Measurements from ENCODE around the gene PODXL. TPM values are rescaled to one million over a fixed set of nuclear protein-coding genes. Genes with fewer than 3 reads are reported as not detected.

Gene PODXL
- polyA plus RNA-seq, 1 donor (not counting 4 experiments of a cell fraction or from before 2014, with no cell fraction given), result 0.08 TPM

GRCh38 chr7:131502810-131503508, 53.5 kb downstream of the PODXL start:
- no peak for FAIRE-seq
- Histone ChIP-seq H3K9me1 (ENCODE audit: control insufficient read depth, extremely low read depth, insufficient read depth, low read length) (no peaks in the 10 kb centered on the region), H4K20me1 (ENCODE audit: control insufficient read depth, extremely low read depth, insufficient read depth, low read length) (no peaks in the 10 kb centered on the region)

GRCh38 chr7:131501930-131502685, 54.3 kb downstream of the PODXL start:
- H3K4me2 ChIP-seq (ENCODE audit: control insufficient read depth, extremely low read depth, insufficient read depth, low read depth, low read length), result no peak overlapping the region

More at GRCh38 chr7:131502810-131503508, 53.5 kb downstream of the PODXL start:
- no peaks in the 10 kb centered on the region for H3K79me2 ChIP-seq (ENCODE audit: control insufficient read depth, insufficient read depth, low read length)
- no peak overlapping the region for H3K9ac ChIP-seq (ENCODE audit: control insufficient read depth, extremely low read depth, insufficient read depth, low read length)
- no peak overlapping the region for H3K27ac ChIP-seq (ENCODE audit: control insufficient read depth, insufficient read depth, low read length)
- dilution Hi-C loops (cut with MboI; ENCODE audit: extremely low pct_ligation_motif_present, low sequenced_read_pairs), result no loop called here
- H3K4me3 ChIP-seq (ENCODE audit: control insufficient read depth in 2 of 3, extremely low read depth in 1 of 3, insufficient read depth in 2 of 3, low read depth in 1 of 3, low read length in 3 of 3), result no peak overlapping the region
- peaks cover 0 to 5% of the 10 kb centered on the region in 2 experiments for H3K36me3 ChIP-seq (ENCODE audit: control insufficient read depth in 2 of 2, extremely low read depth in 1 of 2, insufficient read depth in 2 of 2, low read length in 2 of 2)
- H3K9me3 ChIP-seq (ENCODE audit: control insufficient read depth, low read depth, low read length), result no peaks in the 10 kb centered on the region
- peaks cover 6% of the 10 kb centered on the region for H3K27me3 ChIP-seq (ENCODE audit: control insufficient read depth, extremely low read depth, insufficient read depth, low read length)
- TF ChIP-seq EZH2 (IDR thresholded peaks at IDR 0.05; ENCODE audit: low read length) (no peak), CTCF (optimal IDR thresholded peaks at IDR 0.05 in 1 of 3, IDR thresholded peaks at IDR 0.05 in 1 of 3, conservative IDR thresholded peaks at IDR 0.05 in 1 of 3; ENCODE audit: extremely low read depth in 1 of 3, insufficient read depth in 2 of 3, low read length in 3 of 3) (no peak)
- H2AFZ ChIP-seq (ENCODE audit: control insufficient read depth, low read length), result no peak overlapping the region
- no peak for DNase-seq (ENCODE audit: low read depth, low spot score)
- peaks cover 2% of the 10 kb centered on the region for H3K4me1 ChIP-seq (ENCODE audit: control insufficient read depth, extremely low read depth, insufficient read depth, low read length)
- H3K4me2 ChIP-seq (ENCODE audit: control insufficient read depth, extremely low read depth, insufficient read depth, low read depth, low read length), result no peak overlapping the region

More at GRCh38 chr7:131501930-131502685, 54.3 kb downstream of the PODXL start:
- no peaks in the 10 kb centered on the region for H4K20me1 ChIP-seq (ENCODE audit: control insufficient read depth, extremely low read depth, insufficient read depth, low read length)
- H3K4me3 ChIP-seq (ENCODE audit: control insufficient read depth in 2 of 3, extremely low read depth in 1 of 3, insufficient read depth in 2 of 3, low read depth in 1 of 3, low read length in 3 of 3), result no peak overlapping the region
- no peaks in the 10 kb centered on the region for H3K9me3 ChIP-seq (ENCODE audit: control insufficient read depth, low read depth, low read length)
- H3K36me3 ChIP-seq (ENCODE audit: control insufficient read depth in 2 of 2, extremely low read depth in 1 of 2, insufficient read depth in 2 of 2, low read length in 2 of 2), result peaks cover 1 to 9% of the 10 kb centered on the region in 2 experiments
- DNase-seq (ENCODE audit: low read depth, low spot score) (no peak), FAIRE-seq (no peak)
- H2AFZ ChIP-seq (ENCODE audit: control insufficient read depth, low read length), result no peak overlapping the region
- peaks cover 2% of the 10 kb centered on the region for H3K4me1 ChIP-seq (ENCODE audit: control insufficient read depth, extremely low read depth, insufficient read depth, low read length)
- no peak overlapping the region for H3K27ac ChIP-seq (ENCODE audit: control insufficient read depth, insufficient read depth, low read length)
- H3K9me1 ChIP-seq (ENCODE audit: control insufficient read depth, extremely low read depth, insufficient read depth, low read length), result no peaks in the 10 kb centered on the region
- H3K27me3 ChIP-seq (ENCODE audit: control insufficient read depth, extremely low read depth, insufficient read depth, low read length), result peaks cover 2% of the 10 kb centered on the region
- H3K79me2 ChIP-seq (ENCODE audit: control insufficient read depth, insufficient read depth, low read length), result no peaks in the 10 kb centered on the region
- dilution Hi-C loops (cut with MboI; ENCODE audit: extremely low pct_ligation_motif_present, low sequenced_read_pairs), result no loop called here
- H3K9ac ChIP-seq (ENCODE audit: control insufficient read depth, extremely low read depth, insufficient read depth, low read length), result no peak overlapping the region
- no peak for TF ChIP-seq EZH2 (IDR thresholded peaks at IDR 0.05; ENCODE audit: low read length)
- no peak for TF ChIP-seq CTCF (optimal IDR thresholded peaks at IDR 0.05 in 1 of 3, IDR thresholded peaks at IDR 0.05 in 1 of 3, conservative IDR thresholded peaks at IDR 0.05 in 1 of 3; ENCODE audit: extremely low read depth in 1 of 3, insufficient read depth in 2 of 3, low read length in 3 of 3)

Data from keratinocyte (primary cell).